ENCODE measurements around the gene IL17B. TPM values are rescaled to one million over a fixed set of nuclear protein-coding genes. Genes with fewer than 3 reads are reported as not detected.

IL17B gene
- total and polyA plus RNA-seq, 2 donors (not counting 3 experiments of a cell fraction or from before 2014, with no cell fraction given): not detected

- no peak overlapping the region for H3K4me3 ChIP-seq (replicated peaks in 1 of 3; ENCODE audit: insufficient read depth in 1 of 3, low read depth in 1 of 3, low read length in 3 of 3)
- CTCF ChIA-PET: interaction anchor here (1.0 to 1.5 kb wide), 3 partner anchors 9 to 47 kb away, joined by 3 to 4 read pairs (median 3); no protein-coding TSS in a partner anchor
- POLR2A ChIA-PET: no interaction called here
Observed at GRCh38 chr5:149364719-149365118, 14.4 kb downstream of the IL17B start.

DNA sequence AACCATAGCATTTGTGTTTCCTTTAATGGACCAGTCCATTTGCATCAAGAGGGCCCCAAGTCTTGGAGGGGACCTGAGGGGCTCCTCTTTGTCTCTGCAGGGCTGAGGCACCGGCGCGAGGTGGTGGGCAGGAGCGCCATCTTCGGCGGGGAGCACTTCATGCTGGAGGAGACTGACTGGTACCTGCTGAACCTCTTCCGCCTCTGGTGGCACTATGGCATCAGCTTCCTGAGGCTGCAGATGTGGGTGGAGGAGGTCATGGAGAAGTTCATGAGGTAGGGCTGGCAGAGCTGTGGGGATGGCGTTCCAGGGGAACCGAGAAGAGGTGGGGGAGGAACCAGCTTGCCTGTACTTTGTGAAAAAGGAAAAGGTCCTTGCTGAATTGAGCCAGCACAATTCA is 15.2 kb downstream of the IL17B start:
- no peaks in the 10 kb centered on the region for H3K27me3 ChIP-seq (ENCODE audit: control insufficient read depth in 2 of 2, insufficient read depth in 2 of 2, low read length in 2 of 2)
- no peak overlapping the region for H3K27ac ChIP-seq (ENCODE audit: insufficient read depth, low read depth, low read length)
- no peak overlapping the region for H3K4me2 ChIP-seq (ENCODE audit: insufficient read depth, low read length)
- dilution Hi-C loops (cut with MboI; ENCODE audit: extremely low pct_ligation_motif_present, low sequenced_read_pairs): no loop called here
- no peak for TF ChIP-seq GATA2 (IDR thresholded peaks at IDR 0.05; ENCODE audit: insufficient read depth, insufficient read length, low read depth, low read length)
- no peak for TF ChIP-seq MYC (IDR thresholded peaks at IDR 0.05; ENCODE audit: low read depth, low read length)
- no peak for TF ChIP-seq EZH2 (IDR thresholded peaks at IDR 0.05; ENCODE audit: borderline replicate concordance, low read depth, low read length, severe bottlenecking)
- no peak for TF ChIP-seq JUN (IDR thresholded peaks at IDR 0.05; ENCODE audit: borderline replicate concordance, insufficient read depth, insufficient read length, low read depth)
- no peak for TF ChIP-seq MAX (IDR thresholded peaks at IDR 0.05; ENCODE audit: insufficient read depth, insufficient read length)
- TF ChIP-seq POLR2AphosphoS5 (IDR thresholded peaks at IDR 0.05; ENCODE audit: insufficient read depth, low read depth, low read length): no peak
- TF ChIP-seq, protein P1, sequence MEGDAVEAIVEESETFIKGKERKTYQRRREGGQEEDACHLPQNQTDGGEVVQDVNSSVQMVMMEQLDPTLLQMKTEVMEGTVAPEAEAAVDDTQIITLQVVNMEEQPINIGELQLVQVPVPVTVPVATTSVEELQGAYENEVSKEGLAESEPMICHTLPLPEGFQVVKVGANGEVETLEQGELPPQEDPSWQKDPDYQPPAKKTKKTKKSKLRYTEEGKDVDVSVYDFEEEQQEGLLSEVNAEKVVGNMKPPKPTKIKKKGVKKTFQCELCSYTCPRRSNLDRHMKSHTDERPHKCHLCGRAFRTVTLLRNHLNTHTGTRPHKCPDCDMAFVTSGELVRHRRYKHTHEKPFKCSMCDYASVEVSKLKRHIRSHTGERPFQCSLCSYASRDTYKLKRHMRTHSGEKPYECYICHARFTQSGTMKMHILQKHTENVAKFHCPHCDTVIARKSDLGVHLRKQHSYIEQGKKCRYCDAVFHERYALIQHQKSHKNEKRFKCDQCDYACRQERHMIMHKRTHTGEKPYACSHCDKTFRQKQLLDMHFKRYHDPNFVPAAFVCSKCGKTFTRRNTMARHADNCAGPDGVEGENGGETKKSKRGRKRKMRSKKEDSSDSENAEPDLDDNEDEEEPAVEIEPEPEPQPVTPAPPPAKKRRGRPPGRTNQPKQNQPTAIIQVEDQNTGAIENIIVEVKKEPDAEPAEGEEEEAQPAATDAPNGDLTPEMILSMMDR (IDR thresholded peaks at IDR 0.05; ENCODE audit: extremely low read depth in 1 of 2, insufficient read depth in 1 of 2, low read depth in 1 of 2, low read length in 2 of 2): no peak
- TF ChIP-seq FOS (IDR thresholded peaks at IDR 0.05; ENCODE audit: borderline replicate concordance, insufficient read depth, low read length): no peak
- TF ChIP-seq POLR2A (IDR thresholded peaks at IDR 0.05; ENCODE audit: low read depth, low read length): no peak
- no peaks in the 10 kb centered on the region for H3K9me1 ChIP-seq (replicated peaks; ENCODE audit: control insufficient read depth, extremely low read depth, insufficient read depth, low read length)
- ChIA-PET CTCF (interaction anchor here (1.2 to 1.5 kb wide), 2 partner anchors 47 to 99 kb away, joined by 4 to 5 read pairs; no protein-coding TSS in a partner anchor), POLR2A (no interaction called here)
- no peak overlapping the region for H3K4me3 ChIP-seq (replicated peaks in 1 of 3; ENCODE audit: insufficient read depth in 1 of 3, low read depth in 1 of 3, low read length in 3 of 3)
- no peak for FAIRE-seq
- H3K36me3 ChIP-seq (ENCODE audit: control insufficient read depth in 2 of 2, extremely low read depth in 1 of 2, insufficient read depth in 2 of 2, low read length in 2 of 2): no peaks in the 10 kb centered on the region
- H2AFZ ChIP-seq (ENCODE audit: low read depth, low read length): no peak overlapping the region
- no peaks in the 10 kb centered on the region for H3K79me2 ChIP-seq (ENCODE audit: control insufficient read depth, insufficient read depth, low read length)
- H3K4me1 ChIP-seq (ENCODE audit: control insufficient read depth, extremely low read depth, insufficient read depth, low read length): no peaks in the 10 kb centered on the region
- no peaks in the 10 kb centered on the region for H3K9me3 ChIP-seq (replicated peaks; ENCODE audit: control insufficient read depth, insufficient read depth, low read length)
- H4K20me1 ChIP-seq (replicated peaks; ENCODE audit: control insufficient read depth, extremely low read depth, insufficient read depth, low read length): no peaks in the 10 kb centered on the region
- no TSS peak for BruUV-seq (replicated peaks)
- DNase-seq (ENCODE audit: low read depth, low spot score): no peak
- no peak overlapping the region for H3K9ac ChIP-seq (replicated peaks; ENCODE audit: extremely low read depth, insufficient read depth, low read length)
- intact Hi-C loops (cut with micrococcal nuclease): no loop called here

More at GRCh38 chr5:149364719-149365118, 14.4 kb downstream of the IL17B start:
- Histone ChIP-seq H3K27ac (ENCODE audit: insufficient read depth, low read depth, low read length) (no peak overlapping the region), H2AFZ (ENCODE audit: low read depth, low read length) (no peak overlapping the region), H3K36me3 (ENCODE audit: control insufficient read depth in 2 of 2, extremely low read depth in 1 of 2, insufficient read depth in 2 of 2, low read length in 2 of 2) (no peaks in the 10 kb centered on the region), H3K9me1 (replicated peaks; ENCODE audit: control insufficient read depth, extremely low read depth, insufficient read depth, low read length) (no peaks in the 10 kb centered on the region), H4K20me1 (replicated peaks; ENCODE audit: control insufficient read depth, extremely low read depth, insufficient read depth, low read length) (no peaks in the 10 kb centered on the region), H3K9ac (replicated peaks; ENCODE audit: extremely low read depth, insufficient read depth, low read length) (no peak overlapping the region), H3K9me3 (replicated peaks; ENCODE audit: control insufficient read depth, insufficient read depth, low read length) (no peaks in the 10 kb centered on the region), H3K4me2 (ENCODE audit: insufficient read depth, low read length) (no peak overlapping the region), H3K4me1 (ENCODE audit: control insufficient read depth, extremely low read depth, insufficient read depth, low read length) (no peaks in the 10 kb centered on the region), H3K79me2 (ENCODE audit: control insufficient read depth, insufficient read depth, low read length) (no peaks in the 10 kb centered on the region), H3K27me3 (ENCODE audit: control insufficient read depth in 2 of 2, insufficient read depth in 2 of 2, low read length in 2 of 2) (no peaks in the 10 kb centered on the region)
- dilution Hi-C loops (cut with MboI; ENCODE audit: extremely low pct_ligation_motif_present, low sequenced_read_pairs): no loop called here
- intact Hi-C loops (cut with micrococcal nuclease): no loop called here
- no TSS peak for BruUV-seq (replicated peaks)
- no peak for DNase-seq (ENCODE audit: low read depth, low spot score)
- FAIRE-seq: no peak
- no peak for TF ChIP-seq POLR2AphosphoS5 (IDR thresholded peaks at IDR 0.05; ENCODE audit: insufficient read depth, low read depth, low read length)
- no peak for TF ChIP-seq JUN (IDR thresholded peaks at IDR 0.05; ENCODE audit: borderline replicate concordance, insufficient read depth, insufficient read length, low read depth)
- TF ChIP-seq FOS (IDR thresholded peaks at IDR 0.05; ENCODE audit: borderline replicate concordance, insufficient read depth, low read length): no peak
- no peak for TF ChIP-seq MYC (IDR thresholded peaks at IDR 0.05; ENCODE audit: low read depth, low read length)
- TF ChIP-seq GATA2 (IDR thresholded peaks at IDR 0.05; ENCODE audit: insufficient read depth, insufficient read length, low read depth, low read length): no peak

All from endothelial cell of umbilical vein (primary cell).